K562 (cell line): ENCODE results near the gene MLLT1. TPM values are rescaled to one million over a fixed set of nuclear protein-coding genes. Genes with fewer than 3 reads are reported as not detected.
A peak's percentile ranks its signal among the peaks of the same experiment; 100 is the strongest.

Source experiments
- ATAC-seq: fragments of 200-7000 bp; cut with Tn5 transposase; 3 replicates; pipeline ENCODE4 v1.9.1; 2020; ENCODE audit warnings: moderate library complexity
- BruUV-seq: library from RNA; stranded (reverse); fragments of 400-500 nt; replicated peaks from 2 replicates; lab custom pipeline; 2021; lab: Mats Ljungman, UMichigan
- CTCF ChIA-PET: fragments of 300-600 bp; formaldehyde crosslinking; extraction: SDS; loops from one replicate; lab custom pipeline; 2021; ENCODE audit warnings: low intra/inter-chr PET ratio; lab: Yijun Ruan, JAX
- POLR2A ChIA-PET: fragments of 300-600, 350-650 bp; sonication (Branson Sonifier 250); formaldehyde crosslinking; extraction: SDS; loops from one replicate; lab custom pipeline; 2021; ENCODE audit warnings: antibody characterized with exemption, inconsistent platforms; lab: Yijun Ruan, JAX
- DNase-seq, 4 experiments: peaks; one replicate each; pipeline versions ENCODE4 v3.0.0 to v3.0.0-alpha.2; 2011 to 2018; ENCODE audit warnings: low spot score in 3 of 4, mixed read lengths in 3 of 4; ENCODE audit errors: extremely low read depth in 1 of 4
- FAIRE-seq: peaks from 2 replicates; lab custom pipeline; 2011; peaks lifted over from hg19 to GRCh38; lab: Jason Lieb, UNC
- H2AFZ ChIP-seq: 2 replicates; pipeline ENCODE4 v1.6.0; 2011; ENCODE audit warnings: low read depth, low read length, control low read depth, inconsistent platforms
- H3K27ac ChIP-seq: fragments of 200-600 bp; 3 replicates; pipeline ENCODE4 v1.8.0; 2011; ENCODE audit warnings: low read depth, mild to moderate bottlenecking, control low read depth, inconsistent platforms, low read length, moderate library complexity, mixed read lengths; ENCODE audit errors: extremely low read depth
- H3K27me3 ChIP-seq, 2 experiments: fragments of 300-600 bp in 1 of 2; 2 replicates in 1 of 2; 3 replicates in 1 of 2; pipeline versions ENCODE4 v1.6.0 to v1.8.0; 2011; ENCODE audit warnings: inconsistent platforms in 2 of 2, low read length in 2 of 2, mild to moderate bottlenecking in 1 of 2, mixed read lengths in 1 of 2, moderate library complexity in 1 of 2; ENCODE audit not compliant: control insufficient read depth in 2 of 2, insufficient read depth in 2 of 2
- H3K36me3 ChIP-seq: fragments of 300-600 bp; 3 replicates; pipeline ENCODE4 v1.8.0; 2011; ENCODE audit warnings: mild to moderate bottlenecking, low read length, inconsistent platforms; ENCODE audit not compliant: control insufficient read depth, insufficient read depth
- H3K4me1 ChIP-seq, 2 experiments: fragments of 200-600 bp in 1 of 2; replicated peaks in 1 of 2; 2 replicates in 1 of 2; 3 replicates in 1 of 2; pipeline versions ENCODE4 v1.5.1 to v1.8.0; 2011; ENCODE audit warnings: inconsistent platforms in 2 of 2, low read length in 2 of 2, mild to moderate bottlenecking in 1 of 2, mixed read lengths in 1 of 2, moderate library complexity in 1 of 2; ENCODE audit not compliant: control insufficient read depth in 2 of 2, insufficient read depth in 2 of 2
- H3K4me2 ChIP-seq: 2 replicates; pipeline ENCODE4 v1.6.1; 2011; ENCODE audit warnings: low read length, control low read depth, inconsistent platforms, mixed read lengths; ENCODE audit not compliant: insufficient read depth
- H3K4me3 ChIP-seq: fragments of 200-600 bp; sonication (generic), shearing (Covaris generic); 2 replicates; pipeline ENCODE4 v1.5.1; 2016; ENCODE audit warnings: control low read depth, inconsistent platforms
- H3K79me2 ChIP-seq: fragments of 200-600 bp; 3 replicates; pipeline ENCODE4 v1.8.0; 2011; ENCODE audit warnings: low read length, inconsistent platforms; ENCODE audit not compliant: control insufficient read depth, insufficient read depth
- H3K9ac ChIP-seq, 2 experiments: 2 replicates each; pipeline versions ENCODE4 v1.6.0 to v1.6.1; 2011; ENCODE audit warnings: low read depth in 2 of 2, low read length in 2 of 2, control low read depth in 1 of 2, inconsistent platforms in 1 of 2, mild to moderate bottlenecking in 1 of 2, mixed read lengths in 1 of 2; ENCODE audit not compliant: insufficient read depth in 1 of 2
- H3K9me1 ChIP-seq: one replicate; pipeline ENCODE4 v1.6.0; 2011; ENCODE audit warnings: inconsistent platforms, mild to moderate bottlenecking, low read length, moderate library complexity; ENCODE audit not compliant: control insufficient read depth, insufficient read depth
- H3K9me3 ChIP-seq: replicated peaks from 2 replicates; pipeline ENCODE4 v1.5.1; 2011; ENCODE audit warnings: low read depth, low read length, inconsistent platforms; ENCODE audit not compliant: control insufficient read depth, insufficient read depth
- H4K20me1 ChIP-seq: replicated peaks from 2 replicates; pipeline ENCODE4 v1.6.1; 2011; ENCODE audit warnings: low read length, inconsistent platforms, mixed read lengths; ENCODE audit not compliant: control insufficient read depth, insufficient read depth
- CHCHD3 ChIP-seq: fragments of 250-450 bp; sonication (Bioruptor Pico); IDR thresholded peaks from 2 replicates; pipeline ENCODE4 v2.1.2; 2022; ENCODE audit warnings: mild to moderate bottlenecking
- CREBBP ChIP-seq: IDR thresholded peaks from one replicate; pipeline ENCODE4 v1.6.1; 2012; ENCODE audit warnings: low read depth, mild to moderate bottlenecking, control low read depth, inconsistent platforms, low read length
- MGA ChIP-seq: fragments of 450-650 bp; IDR thresholded peaks from 2 replicates; pipeline ENCODE4 v1.6.1; 2016; ENCODE audit warnings: mild to moderate bottlenecking, moderate library complexity
- POLR3G ChIP-seq: IDR thresholded peaks from 2 replicates; pipeline ENCODE4 v1.6.1; 2011; ENCODE audit not compliant: insufficient read length, insufficient replicate concordance; ENCODE audit errors: extremely low read depth
- POU5F1 ChIP-seq: fragments of 150-350 bp; IDR thresholded peaks from 2 replicates; pipeline ENCODE4 v1.6.1; 2014; ENCODE audit warnings: borderline replicate concordance, low read length, low read depth, mild to moderate bottlenecking; ENCODE audit not compliant: partially characterized antibody
- RBFOX2 ChIP-seq: fragments of 200-400 bp; formaldehyde crosslinking; IDR thresholded peaks from 2 replicates; pipeline ENCODE4 v1.6.1; 2017; ENCODE audit warnings: low read depth, mild to moderate bottlenecking, low read length, moderate library complexity
- ZNF224 ChIP-seq: sonication (generic); formaldehyde crosslinking; IDR thresholded peaks from 2 replicates; pipeline ENCODE4 v1.8.0; 2022; ENCODE audit warnings: mild to moderate bottlenecking, missing genetic modification reagents
- WGBS: fragments of 100-300 bp; shearing (Covaris generic); methylation state at CpG from one replicate; pipeline ENCODE4 v1.1.6; 2016; ENCODE audit warnings: low coverage, mixed read lengths; ENCODE audit not compliant: insufficient coverage; ENCODE audit errors: missing lambda C conversion rate; 5-methylcytosine and 5-hydroxymethylcytosine counted together
- in situ Hi-C: fragments of 300-500 bp; cut with MboI; formaldehyde crosslinking; loops from 4 replicates; pipeline ENCODE4 v1.15.0; 2018; ENCODE audit warnings: inconsistent platforms, mixed read lengths
- intact Hi-C: fragments of 100-400 bp; cut with micrococcal nuclease; formaldehyde crosslinking; loops from 2 replicates; pipeline ENCODE4 v1.14.2; 2022
- polyA plus RNA-seq, 8 experiments: library from polyadenylated mRNA; depleted of rRNA in 4 of 8; stranded (reverse) in 5 of 8; unstranded in 3 of 8; fragments of >200 nt; fragmentation: Nextera tagmentation in 2 of 8; fragmentation: Illumina TruSeq in 1 of 8; extraction: Ambion mirVana in 2 of 8; extraction: Trizol in 1 of 8; gene quantifications; 2 replicates each; pipeline versions ENCODE4 v1.2.1 to v1.2.3, GENCODE V29; 2011 to 2014; ENCODE audit warnings: inconsistent platforms in 1 of 8, missing spikeins in 1 of 8
- total RNA-seq, 7 experiments: library from RNA; depleted of rRNA in 6 of 7; stranded (reverse); fragments of >200 nt in 6 of 7; fragmentation: Illumina TruSeq in 2 of 7; extraction: Trizol in 2 of 7; gene quantifications; 2 replicates each; pipeline versions ENCODE4 v1.2.1 to v1.2.3, GENCODE V29; 2011 to 2021; ENCODE audit warnings: low replicate concordance in 1 of 7

The MLLT1 gene
- total and polyA plus RNA-seq, 9 of the 15 experiments (the other 6 are each of a cell fraction or from before 2014, with no cell fraction given): 0.23 to 63.5 (median 15.4) TPM

DNA sequence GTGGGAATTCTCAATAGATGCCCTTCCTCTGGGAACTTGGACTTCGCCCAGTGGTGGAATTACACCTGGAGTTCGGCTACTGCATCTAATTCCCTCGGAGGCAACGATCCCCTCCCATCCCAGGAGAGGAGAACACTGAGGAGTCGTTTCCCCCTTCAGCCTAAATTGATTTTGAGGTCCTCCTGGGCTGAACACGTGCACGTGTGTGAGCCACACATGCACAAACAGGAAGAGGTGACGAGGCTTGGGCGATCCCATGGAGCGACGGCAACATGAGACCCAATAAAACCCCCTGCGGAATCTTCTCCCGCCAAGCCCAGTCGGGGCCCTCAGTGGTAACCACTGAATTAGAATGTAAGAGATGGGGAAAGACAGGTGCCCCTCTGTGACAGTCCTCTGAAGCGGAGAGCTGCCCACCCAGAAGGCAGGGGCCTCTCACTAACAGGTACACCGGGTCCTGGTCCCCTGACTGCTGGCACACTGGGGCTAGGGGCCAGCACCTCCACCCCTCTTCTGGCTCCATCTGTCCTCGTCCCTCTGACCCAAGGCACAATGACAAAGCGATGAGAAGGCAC lies 4.5 kb downstream of the MLLT1 start:
- Histone ChIP-seq H3K9ac (no peak overlapping the region), H4K20me1 (peaks cover 40% of the 10 kb centered on the region; the same call in 1 of the 2 replicates), H3K79me2 (peaks cover 92% of the 10 kb centered on the region), H2AFZ (no peak overlapping the region), H3K4me3 (no peak overlapping the region), H3K9me3 (no peaks in the 10 kb centered on the region), H3K9me1 (peaks cover 5% of the 10 kb centered on the region), H3K4me1 (peaks cover 78 to 86% of the 10 kb centered on the region in 2 experiments), H3K4me2 (peak overlapping the region; percentile 86), H3K36me3 (peaks cover 37% of the 10 kb centered on the region; the same call in 2 of the 3 replicates), H3K27ac (peak overlapping the region; percentile 4; the same call in 1 of the 3 replicates), H3K27me3 (no peaks in the 10 kb centered on the region)
- ChIA-PET CTCF (no interaction called here), POLR2A (interaction anchor here (0.6 to 1.1 kb wide), 3 partner anchors 15 to 380 kb away, joined by 3 to 4 read pairs (median 3); no protein-coding TSS in a partner anchor)
- TF ChIP-seq POLR3G: no peak
- TF ChIP-seq ZNF224 (CRISPR knock-in tag): no peak
- 0 out of 2 replicates have a peak, but pooled peaks have one; percentile 2 for TF ChIP-seq RBFOX2
- TF ChIP-seq CREBBP: no peak
- no peak for TF ChIP-seq POU5F1
- peak; percentile 31; the same call in 1 of the 2 replicates for TF ChIP-seq MGA
- TF ChIP-seq CHCHD3 (CRISPR knock-in tag): no peak
- ATAC-seq: no peak
- no TSS peak for BruUV-seq
- in situ Hi-C loops (no loop called here), intact Hi-C loops (no loop called here)
- 73% methylated on average over 18 of the region's 18 CpGs for WGBS
- DNase-seq: peak in 1 of 4 experiments; percentile 6
- FAIRE-seq: no peak
